GM12873 (cell line): Measurements from ENCODE around the gene JDP2.

Experiments used
- CTCF ChIP-seq: IDR thresholded peaks from 2 replicates; pipeline ENCODE4 v1.5.1; 2012; ENCODE audit warnings: low read depth, mild to moderate bottlenecking, moderate library complexity, low read length, control low read depth; ENCODE audit not compliant: insufficient read depth; ENCODE audit errors: missing control alignments

The JDP2 gene

GRCh38 chr14:75413013-75413412 lies 14.8 kb upstream of the JDP2 start:
- no peak for TF ChIP-seq CTCF

- TF ChIP-seq CTCF = no peak
Measured at GRCh38 chr14:75417674-75418073, 10.1 kb upstream of the JDP2 start.

GRCh38 chr14:75418850-75419768 lies 8.7 kb upstream of the JDP2 start:
- no peak for TF ChIP-seq CTCF

- no peak for TF ChIP-seq CTCF
Measured at GRCh38 chr14:75422169-75422568, 5.7 kb upstream of the JDP2 start.

- TF ChIP-seq CTCF = no peak
Measured at GRCh38 chr14:75424496-75424895, 3.3 kb upstream of the JDP2 start.

GRCh38 chr14:75425446-75425845 lies 2.4 kb upstream of the JDP2 start:
- TF ChIP-seq CTCF = no peak

- TF ChIP-seq CTCF = no peak
Measured at GRCh38 chr14:75426332-75427125, 1.3 kb upstream of the JDP2 start.
